Gastroesophageal sphincter (tissue), 4 donors: ENCODE measurements around the gene ZNF213. TPM values are rescaled to one million over a fixed set of nuclear protein-coding genes. Genes with fewer than 3 reads are reported as not detected.
A peak's percentile ranks its signal among the peaks of the same experiment; 100 is the strongest.
"Not testable (repeated sequence)": the region's sequence is repeated elsewhere in the genome, so short reads cannot be mapped to it uniquely, and the experiment has no call there.

Source experiments
- ATAC-seq: fragments of 150-250 bp; one replicate; pipeline ENCODE4 v1.9.1; 2016; ENCODE audit warnings: mild to moderate bottlenecking, moderate library complexity
- H3K27ac ChIP-seq, 4 donors: fragments of 200-600 bp; sonication (generic) in 3 of 4; 1 replicate in 3 of 4; 2 replicates in 1 of 4; pipeline ENCODE4 v1.5.1; 2016 to 2019
- H3K27me3 ChIP-seq: fragments of 200-600 bp; sonication (generic); one replicate; pipeline ENCODE4 v1.5.1; 2019
- H3K36me3 ChIP-seq, 2 donors: fragments of 200-600 bp; sonication (generic); one replicate each; pipeline ENCODE4 v1.5.1; 2019; ENCODE audit warnings: control low read depth in 1 of 2
- H3K4me1 ChIP-seq, 3 donors: fragments of 200-600 bp; sonication (generic); 1 replicate in 2 of 3; 2 replicates in 1 of 3; pipeline ENCODE4 v1.5.1; 2016 to 2019; ENCODE audit warnings: control low read depth in 2 of 3
- H3K4me3 ChIP-seq, 2 donors: fragments of 200-600 bp; sonication (generic); one replicate each; pipeline ENCODE4 v1.5.1; 2019; ENCODE audit warnings: mild to moderate bottlenecking in 1 of 2, moderate library complexity in 1 of 2
- H3K9me3 ChIP-seq, 3 donors: fragments of 200-600 bp; sonication (generic); one replicate each; pipeline ENCODE4 v1.5.1; 2017 to 2019; ENCODE audit warnings: control low read depth in 2 of 3
- EP300 ChIP-seq: sonication (generic); formaldehyde crosslinking; IDR thresholded peaks from one replicate; pipeline ENCODE4 v1.6.1; 2017; ENCODE audit warnings: antibody characterized with exemption, mild to moderate bottlenecking
- POLR2A ChIP-seq, 2 donors: fragments of 450-650 bp; IDR thresholded peaks; one replicate each; pipeline ENCODE4 v1.6.1; 2017; ENCODE audit warnings: antibody characterized with exemption in 2 of 2, mild to moderate bottlenecking in 2 of 2, moderate library complexity in 1 of 2
- POLR2AphosphoS5 ChIP-seq: sonication (generic); formaldehyde crosslinking; IDR thresholded peaks from one replicate; pipeline ENCODE4 v1.6.1; 2017; ENCODE audit warnings: antibody characterized with exemption
- WGBS, 2 donors: methylation state at CpG; one replicate each; pipeline ENCODE4 v1.1.5; 2018; ENCODE audit warnings: low coverage in 1 of 2; 5-methylcytosine and 5-hydroxymethylcytosine counted together
- total RNA-seq, 4 donors: library from RNA; depleted of rRNA; stranded (reverse); fragments of >200 nt; gene quantifications; one replicate each; pipeline ENCODE4 v1.1.0, GENCODE V29; 2016
- TF ChIP-seq, protein P1 (sequence below), 4 experiments: fragments of 200-600 bp in 2 of 4; fragments of 450-650 bp in 2 of 4; sonication (generic) in 1 of 4; IDR thresholded peaks; one replicate each; pipeline ENCODE4 v1.5.1; 2017 to 2019; ENCODE audit warnings: antibody characterized with exemption in 4 of 4, mild to moderate bottlenecking in 2 of 4, moderate library complexity in 2 of 4

ZNF213 gene
- total RNA-seq, 4 donors from 2014 or later, result 3.6 to 22.3 (median 12.2) TPM

DNA sequence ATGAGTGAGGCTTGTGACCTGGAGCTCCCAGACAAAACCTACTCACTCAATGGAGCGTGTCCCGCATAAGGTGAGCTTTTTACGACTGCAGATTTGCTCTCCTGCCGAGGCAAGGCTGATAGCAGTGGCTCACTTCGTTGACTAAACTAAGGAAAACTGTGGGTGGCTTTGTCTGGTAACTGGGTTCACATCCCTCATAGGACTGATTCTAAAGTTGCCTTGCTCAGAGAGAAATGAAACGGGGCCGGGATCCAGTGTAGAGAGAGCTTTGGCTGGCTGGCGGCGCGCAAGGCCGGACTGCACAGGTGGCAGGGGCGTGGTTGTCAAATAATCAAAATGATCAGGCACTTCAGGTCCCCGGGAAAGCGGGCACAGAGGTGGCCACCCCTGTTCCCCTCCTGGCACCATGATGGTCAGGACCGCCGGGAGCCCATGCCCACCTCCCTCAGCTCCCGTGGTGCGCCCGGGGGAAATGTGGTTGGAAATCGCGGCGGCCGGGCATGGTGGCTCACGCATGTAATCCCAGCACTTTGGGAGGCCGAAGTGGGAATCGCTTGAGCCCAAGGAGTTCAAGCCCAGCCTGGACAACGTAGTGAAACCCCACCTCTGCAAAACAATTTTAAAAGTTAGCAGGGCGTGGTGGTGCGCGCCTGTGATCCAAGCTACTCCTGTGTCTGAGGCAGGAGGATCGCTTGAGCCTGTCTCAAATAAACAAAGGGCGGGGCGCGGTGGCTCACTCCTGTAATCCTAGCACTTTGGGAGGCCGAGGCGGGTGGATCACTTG lies 26.6 kb downstream of the ZNF213 start:
- Histone ChIP-seq H3K4me1 (peaks cover 0 to 36% (median 0%) of the 10 kb centered on the region in 3 donors), H3K4me3 (no peak overlapping the region), H3K36me3 (no peaks in the 10 kb centered on the region), H3K9me3 (no peaks in the 10 kb centered on the region), H3K27ac (no peak overlapping the region), H3K27me3 (peaks cover 46% of the 10 kb centered on the region)
- no peak for ATAC-seq
- 77 to 91% methylated on average over 5 to 19 of the region's 36 CpGs for WGBS, 2 donors
- TF ChIP-seq POLR2A (IDR thresholded peaks at IDR 0.05) (no peak), EP300 (no peak), POLR2AphosphoS5 (no peak)
- TF ChIP-seq, protein P1, sequence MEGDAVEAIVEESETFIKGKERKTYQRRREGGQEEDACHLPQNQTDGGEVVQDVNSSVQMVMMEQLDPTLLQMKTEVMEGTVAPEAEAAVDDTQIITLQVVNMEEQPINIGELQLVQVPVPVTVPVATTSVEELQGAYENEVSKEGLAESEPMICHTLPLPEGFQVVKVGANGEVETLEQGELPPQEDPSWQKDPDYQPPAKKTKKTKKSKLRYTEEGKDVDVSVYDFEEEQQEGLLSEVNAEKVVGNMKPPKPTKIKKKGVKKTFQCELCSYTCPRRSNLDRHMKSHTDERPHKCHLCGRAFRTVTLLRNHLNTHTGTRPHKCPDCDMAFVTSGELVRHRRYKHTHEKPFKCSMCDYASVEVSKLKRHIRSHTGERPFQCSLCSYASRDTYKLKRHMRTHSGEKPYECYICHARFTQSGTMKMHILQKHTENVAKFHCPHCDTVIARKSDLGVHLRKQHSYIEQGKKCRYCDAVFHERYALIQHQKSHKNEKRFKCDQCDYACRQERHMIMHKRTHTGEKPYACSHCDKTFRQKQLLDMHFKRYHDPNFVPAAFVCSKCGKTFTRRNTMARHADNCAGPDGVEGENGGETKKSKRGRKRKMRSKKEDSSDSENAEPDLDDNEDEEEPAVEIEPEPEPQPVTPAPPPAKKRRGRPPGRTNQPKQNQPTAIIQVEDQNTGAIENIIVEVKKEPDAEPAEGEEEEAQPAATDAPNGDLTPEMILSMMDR (IDR thresholded peaks at IDR 0.05), result no peak

DNA sequence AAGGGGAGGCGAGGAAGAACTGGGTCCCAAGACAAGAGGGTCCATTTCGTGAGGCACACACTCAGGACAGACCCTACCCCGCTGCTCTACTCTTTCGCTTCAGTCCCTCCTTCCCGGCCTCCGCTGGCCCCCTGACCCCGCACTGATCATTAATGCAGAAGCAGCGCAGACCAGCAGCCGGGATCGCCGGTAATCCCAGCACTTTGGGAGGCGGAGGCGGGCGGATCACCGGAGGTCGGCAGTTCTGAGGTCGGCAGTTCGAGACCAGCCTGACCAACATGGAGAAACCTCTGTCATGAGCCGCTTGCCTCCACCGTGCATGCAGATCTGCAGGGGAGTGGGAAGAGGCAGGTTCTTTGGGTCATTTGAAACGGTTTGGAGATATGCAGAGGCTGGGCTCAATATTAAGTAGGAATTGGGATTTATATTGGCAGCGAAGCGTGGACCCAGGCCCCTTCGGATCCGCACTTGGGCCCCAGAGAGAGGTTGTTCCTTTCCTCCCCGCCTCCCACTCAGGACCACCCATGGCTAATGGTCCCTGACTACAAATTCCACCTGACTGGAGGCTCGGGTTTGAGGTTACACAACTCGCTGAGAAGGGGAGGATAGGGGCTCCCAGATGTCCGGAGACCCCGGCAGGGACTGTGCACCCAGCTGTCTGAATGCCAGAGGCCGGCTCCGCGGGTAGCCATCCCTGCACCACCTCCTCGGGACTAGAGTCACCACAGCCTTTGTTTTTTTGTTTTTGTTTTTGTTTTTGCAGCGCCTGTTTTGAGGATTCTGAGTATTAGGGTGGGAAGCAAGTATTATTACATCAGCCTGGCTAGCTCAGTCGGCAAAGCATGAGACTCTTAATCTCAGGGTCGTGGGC lies 29.5 kb downstream of the ZNF213 start:
- Histone ChIP-seq H3K9me3 (no peaks in the 10 kb centered on the region), H3K36me3 (no peaks in the 10 kb centered on the region), H3K4me1 (peaks cover 0 to 19% (median 0%) of the 10 kb centered on the region in 3 donors), H3K4me3 (no peak overlapping the region), H3K27me3 (peaks cover 62% of the 10 kb centered on the region), H3K27ac (no peak overlapping the region)
- no peak for ATAC-seq
- 83 to 94% methylated on average over 10 of the region's 37 CpGs for WGBS, 2 donors
- TF ChIP-seq, protein P1 (IDR thresholded peaks at IDR 0.05), result no peak
- TF ChIP-seq POLR2A (IDR thresholded peaks at IDR 0.05) (no peak), POLR2AphosphoS5 (no peak)

DNA sequence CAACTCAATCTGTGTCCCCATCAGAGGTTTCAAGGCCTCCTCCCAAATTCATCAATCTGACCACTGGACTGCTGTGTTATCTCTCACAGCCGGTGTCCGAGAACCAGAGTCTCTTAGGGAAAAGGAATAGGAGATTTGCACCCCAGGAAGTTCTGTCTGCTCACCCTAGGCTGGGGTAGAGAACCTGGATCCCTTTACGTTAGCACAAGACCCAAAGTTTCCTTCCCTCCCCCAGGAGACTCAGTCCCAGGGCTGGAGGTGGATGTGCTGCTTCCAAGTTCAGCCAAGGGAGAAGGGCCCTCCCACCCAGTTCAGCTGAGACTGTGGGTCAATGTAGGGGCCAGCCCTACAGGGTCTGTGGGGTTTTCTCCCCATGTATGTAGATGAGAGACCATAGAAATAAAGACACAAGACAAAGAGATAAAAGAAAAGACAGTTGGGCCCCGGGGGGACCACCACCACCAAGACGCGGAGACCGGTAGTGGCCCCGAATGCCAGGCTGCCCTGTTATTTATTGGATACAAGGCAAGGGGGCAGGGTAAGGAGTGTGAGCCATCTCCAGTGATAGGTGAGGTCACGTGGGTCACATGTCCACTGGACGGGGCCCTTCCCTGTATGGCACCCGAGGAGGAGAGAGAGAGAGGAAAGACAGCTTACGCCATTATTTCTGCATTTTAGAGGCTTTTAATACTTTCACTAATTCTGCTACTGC lies 30.4 kb downstream of the ZNF213 start:
- H3K36me3 ChIP-seq, result no peaks in the 10 kb centered on the region
- no peaks in the 10 kb centered on the region for H3K9me3 ChIP-seq
- H3K4me1 ChIP-seq, result peaks cover 0 to 15% (median under 1%) of the 10 kb centered on the region in 3 donors
- peaks cover 65% of the 10 kb centered on the region for H3K27me3 ChIP-seq
- TF ChIP-seq EP300, result no peak
- no peak for TF ChIP-seq POLR2AphosphoS5
- TF ChIP-seq, protein P1 (IDR thresholded peaks at IDR 0.05), result no peak
- no peak for TF ChIP-seq POLR2A (IDR thresholded peaks at IDR 0.05)
- peak overlapping the region in 1 of 2 donors; percentile 23 for H3K4me3 ChIP-seq
- WGBS, 2 donors, result 84 to 97% methylated on average over 8 to 10 of the region's 12 CpGs
- peak overlapping the region in 1 of 4 donors; percentile 32 for H3K27ac ChIP-seq
- no peak for ATAC-seq

DNA sequence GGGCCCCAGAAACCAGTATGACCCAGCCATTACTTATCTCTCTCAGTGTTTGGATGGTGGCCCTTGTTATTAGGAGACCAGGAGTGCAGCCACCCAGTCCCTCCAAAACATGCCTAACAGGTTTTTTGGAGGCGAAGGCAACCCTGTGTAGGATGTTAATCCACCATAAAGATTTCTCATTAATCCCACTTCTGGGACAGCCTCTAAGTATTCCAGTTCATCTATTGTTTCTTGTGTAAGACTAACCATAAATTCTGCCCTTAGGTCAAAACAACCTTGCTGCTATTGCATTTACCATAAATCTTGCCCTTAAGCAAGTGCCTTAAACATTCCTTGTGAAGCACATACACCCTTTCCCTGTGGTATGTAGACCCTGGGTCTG lies 31.7 kb downstream of the ZNF213 start:
- Histone ChIP-seq H3K27ac (no peak overlapping the region), H3K4me1 (peaks cover 0 to 25% (median 8%) of the 10 kb centered on the region in 3 donors), H3K36me3 (no peaks in the 10 kb centered on the region), H3K9me3 (no peaks in the 10 kb centered on the region), H3K4me3 (no peak overlapping the region), H3K27me3 (peaks cover 67% of the 10 kb centered on the region)
- no peak for ATAC-seq
- WGBS, 2 donors, result 20% methylated on average over 1 of the region's 1 CpG; no CpG with 5 or more reads in 1 of the 2 donors
- TF ChIP-seq POLR2A (IDR thresholded peaks at IDR 0.05) (no peak), EP300 (no peak), POLR2AphosphoS5 (no peak)
- TF ChIP-seq, protein P1 (IDR thresholded peaks at IDR 0.05), result no peak

DNA sequence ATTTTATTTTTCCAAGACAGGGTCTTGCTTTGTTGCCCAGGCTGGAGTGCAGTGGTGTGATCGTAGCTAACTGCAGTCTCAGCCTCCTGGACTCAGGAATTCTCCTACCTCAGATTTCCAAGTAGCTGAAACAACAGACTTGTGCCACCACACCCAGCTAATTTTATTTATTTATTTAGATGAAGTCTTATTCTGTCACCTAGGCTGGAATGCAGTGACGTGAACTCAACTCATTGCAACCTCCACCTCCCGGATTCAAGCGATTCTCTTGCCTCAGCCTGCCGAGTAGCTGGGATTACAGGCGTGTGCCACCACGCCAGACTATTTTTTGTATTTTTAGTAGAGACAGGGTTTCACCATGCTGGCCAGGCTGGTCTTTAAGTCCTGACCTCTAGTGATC lies 33.9 kb downstream of the ZNF213 start:
- whole genome bisulfite sequencing, 2 donors, result 70 to 97% methylated on average over 2 to 4 of the region's 7 CpGs
- H3K36me3 ChIP-seq, ATAC-seq, H3K27ac ChIP-seq, H3K9me3 ChIP-seq, H3K4me3 ChIP-seq: not testable (repeated sequence)
- H3K4me1 ChIP-seq, result peaks cover 0 to 32% (median 8%) of the 10 kb centered on the region in 3 donors
- peaks cover 71% of the 10 kb centered on the region for H3K27me3 ChIP-seq
